OCI-LY1 (cell line): ENCODE measurements around the gene BICD1.

Experiments used
- H2AFZ ChIP-seq: fragments of 200-600 bp; sonication (generic), shearing (Covaris generic); 2 replicates; pipeline ENCODE4 v1.6.0; 2014; ENCODE audit warnings: antibody characterized with exemption, mild to moderate bottlenecking, low read length
- H3F3A ChIP-seq: fragments of 200-600 bp; sonication (generic), shearing (Covaris generic); 2 replicates; pipeline ENCODE4 v1.6.0; 2014; ENCODE audit warnings: mild to moderate bottlenecking, antibody characterized with exemption, low read length, moderate library complexity; ENCODE audit not compliant: insufficient read depth
- H3K27ac ChIP-seq: fragments of 200-600 bp; sonication (generic); 2 replicates; pipeline ENCODE4 v1.5.1; 2014; ENCODE audit warnings: low read length, mixed run types, mild to moderate bottlenecking, low read depth; ENCODE audit not compliant: poor library complexity, severe bottlenecking
- H3K27me3 ChIP-seq: fragments of 200-600 bp; sonication (generic); 2 replicates; pipeline ENCODE4 v1.6.0; 2014; ENCODE audit warnings: antibody characterized with exemption, mild to moderate bottlenecking, low read length, moderate library complexity; ENCODE audit not compliant: insufficient read depth
- H3K36me3 ChIP-seq: fragments of 200-600 bp; sonication (generic); 2 replicates; pipeline ENCODE4 v1.6.1; 2014; ENCODE audit warnings: mild to moderate bottlenecking, antibody characterized with exemption, low read length, moderate library complexity, mixed read lengths; ENCODE audit not compliant: insufficient read depth
- H3K4me1 ChIP-seq: fragments of 200-600 bp; sonication (generic); 2 replicates; pipeline ENCODE4 v1.5.1; 2014; ENCODE audit warnings: mild to moderate bottlenecking, low read length, moderate library complexity; ENCODE audit not compliant: insufficient read depth, severe bottlenecking
- H3K4me2 ChIP-seq: fragments of 200-600 bp; sonication (generic), shearing (Covaris generic); 2 replicates; pipeline ENCODE4 v1.6.1; 2014; ENCODE audit warnings: low read length
- H3K4me3 ChIP-seq: fragments of 200-600 bp; sonication (generic); 2 replicates; pipeline ENCODE4 v1.5.1; 2014; ENCODE audit warnings: low read length, low read depth, mild to moderate bottlenecking, mixed read lengths; ENCODE audit not compliant: poor library complexity, severe bottlenecking
- H3K79me2 ChIP-seq: fragments of 200-600 bp; shearing (Covaris generic); 2 replicates; pipeline ENCODE4 v1.6.1; 2016; ENCODE audit warnings: mixed run types, low read length, mixed read lengths; ENCODE audit not compliant: insufficient read depth
- H3K9ac ChIP-seq: fragments of 200-600 bp; sonication (generic), shearing (Covaris generic); 2 replicates; pipeline ENCODE4 v1.6.1; 2014; ENCODE audit warnings: mild to moderate bottlenecking, low read length, mixed read lengths
- H3K9me2 ChIP-seq: fragments of 200-600 bp; sonication (generic), shearing (Covaris generic); 2 replicates; pipeline ENCODE4 v1.6.1; 2014; ENCODE audit warnings: low read depth, mild to moderate bottlenecking, low read length, mixed read lengths
- H3K9me3 ChIP-seq: fragments of 200-600 bp; shearing (Covaris generic); 2 replicates; pipeline ENCODE4 v1.6.1; 2014; ENCODE audit warnings: low read length, mixed read lengths
- H4K20me1 ChIP-seq: fragments of 200-600 bp; sonication (generic), shearing (Covaris generic); 2 replicates; pipeline ENCODE4 v1.6.0; 2016; ENCODE audit warnings: mild to moderate bottlenecking, low read length; ENCODE audit not compliant: insufficient read depth
- EZH2 ChIP-seq: fragments of 200-600 bp; sonication (generic), shearing (Covaris generic); IDR thresholded peaks from 2 replicates; pipeline ENCODE4 v1.8.0; 2017; ENCODE audit warnings: borderline replicate concordance, mixed run types, mild to moderate bottlenecking, antibody characterized with exemption, low read length, moderate library complexity, mixed read lengths
- TF ChIP-seq, protein P1 (sequence below): fragments of 200-600 bp; sonication (generic), shearing (Covaris generic); IDR thresholded peaks from 2 replicates; pipeline ENCODE4 v1.5.1; 2017; ENCODE audit warnings: mild to moderate bottlenecking, antibody characterized with exemption, low read length, moderate library complexity, mixed read lengths

BICD1 gene

DNA sequence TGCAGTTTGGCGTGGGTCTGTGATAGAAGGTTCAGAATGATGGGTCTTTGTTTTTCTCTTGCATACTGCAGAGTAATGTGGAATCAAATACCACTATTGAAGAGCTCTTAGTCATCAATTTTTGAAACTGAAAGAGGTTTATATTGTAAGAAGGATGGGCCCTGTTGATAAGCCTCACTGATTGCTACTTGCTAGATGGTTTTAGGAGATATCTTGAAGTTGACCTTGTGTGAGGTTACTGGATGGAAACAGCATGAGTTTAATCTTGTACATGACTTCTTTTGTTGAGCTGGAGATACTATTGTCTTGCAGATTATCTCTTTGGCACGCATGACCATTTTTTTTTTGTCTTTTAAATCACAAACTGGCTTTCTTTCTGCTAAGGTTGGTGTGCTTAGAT is 13.8 kb downstream of the BICD1 start:
- H3K9me3 ChIP-seq: no peaks in the 10 kb centered on the region
- no peaks in the 10 kb centered on the region for H3K9me2 ChIP-seq
- H3K27me3 ChIP-seq: no peaks in the 10 kb centered on the region
- H3K4me1 ChIP-seq: peaks cover 40% of the 10 kb centered on the region
- H3K4me3 ChIP-seq: no peak overlapping the region
- peaks cover 46% of the 10 kb centered on the region for H3K79me2 ChIP-seq
- peaks cover 15% of the 10 kb centered on the region; the same call in 1 of the 2 replicates for H3K36me3 ChIP-seq
- H4K20me1 ChIP-seq: no peaks in the 10 kb centered on the region
- no peak overlapping the region for H3K9ac ChIP-seq
- H3F3A ChIP-seq: no peaks in the 10 kb centered on the region
- no peak for TF ChIP-seq EZH2
- TF ChIP-seq, protein P1, sequence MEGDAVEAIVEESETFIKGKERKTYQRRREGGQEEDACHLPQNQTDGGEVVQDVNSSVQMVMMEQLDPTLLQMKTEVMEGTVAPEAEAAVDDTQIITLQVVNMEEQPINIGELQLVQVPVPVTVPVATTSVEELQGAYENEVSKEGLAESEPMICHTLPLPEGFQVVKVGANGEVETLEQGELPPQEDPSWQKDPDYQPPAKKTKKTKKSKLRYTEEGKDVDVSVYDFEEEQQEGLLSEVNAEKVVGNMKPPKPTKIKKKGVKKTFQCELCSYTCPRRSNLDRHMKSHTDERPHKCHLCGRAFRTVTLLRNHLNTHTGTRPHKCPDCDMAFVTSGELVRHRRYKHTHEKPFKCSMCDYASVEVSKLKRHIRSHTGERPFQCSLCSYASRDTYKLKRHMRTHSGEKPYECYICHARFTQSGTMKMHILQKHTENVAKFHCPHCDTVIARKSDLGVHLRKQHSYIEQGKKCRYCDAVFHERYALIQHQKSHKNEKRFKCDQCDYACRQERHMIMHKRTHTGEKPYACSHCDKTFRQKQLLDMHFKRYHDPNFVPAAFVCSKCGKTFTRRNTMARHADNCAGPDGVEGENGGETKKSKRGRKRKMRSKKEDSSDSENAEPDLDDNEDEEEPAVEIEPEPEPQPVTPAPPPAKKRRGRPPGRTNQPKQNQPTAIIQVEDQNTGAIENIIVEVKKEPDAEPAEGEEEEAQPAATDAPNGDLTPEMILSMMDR: no peak
- H3K4me2 ChIP-seq: no peak overlapping the region
- H2AFZ ChIP-seq: no peak overlapping the region
- no peak overlapping the region for H3K27ac ChIP-seq

DNA sequence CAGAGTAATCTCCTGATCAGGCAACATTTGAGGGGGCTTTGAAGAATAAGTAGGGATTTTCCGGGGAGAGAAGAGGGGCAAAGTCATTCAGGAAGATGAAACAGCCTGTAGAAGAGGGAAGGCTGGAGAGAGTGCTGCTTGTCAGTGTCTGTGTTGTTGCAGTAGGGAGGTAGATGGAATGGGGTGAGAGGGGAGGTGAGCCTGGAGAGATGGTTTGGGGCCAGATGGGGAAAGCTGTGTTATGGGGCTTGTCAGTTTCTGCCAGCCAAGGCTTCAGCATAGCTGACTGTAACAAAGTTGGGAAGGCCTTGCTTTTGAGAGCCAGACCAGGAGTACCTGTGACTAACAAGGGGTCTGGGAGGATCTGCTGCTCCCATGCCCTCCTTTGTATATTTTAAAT is 18.0 kb downstream of the BICD1 start:
- Histone ChIP-seq H3K36me3 (peaks cover 3% of the 10 kb centered on the region; the same call in 1 of the 2 replicates), H3K4me1 (peaks cover 40% of the 10 kb centered on the region), H3K27me3 (no peaks in the 10 kb centered on the region), H3K9me2 (no peaks in the 10 kb centered on the region), H3K9ac (no peak overlapping the region), H3K79me2 (peaks cover 46% of the 10 kb centered on the region), H3K9me3 (no peaks in the 10 kb centered on the region), H2AFZ (no peak overlapping the region), H3K4me2 (no peak overlapping the region), H4K20me1 (no peaks in the 10 kb centered on the region), H3K4me3 (no peak overlapping the region), H3F3A (no peaks in the 10 kb centered on the region), H3K27ac (peak overlapping the region; percentile 12)
- TF ChIP-seq, protein P1: no peak
- no peak for TF ChIP-seq EZH2

DNA sequence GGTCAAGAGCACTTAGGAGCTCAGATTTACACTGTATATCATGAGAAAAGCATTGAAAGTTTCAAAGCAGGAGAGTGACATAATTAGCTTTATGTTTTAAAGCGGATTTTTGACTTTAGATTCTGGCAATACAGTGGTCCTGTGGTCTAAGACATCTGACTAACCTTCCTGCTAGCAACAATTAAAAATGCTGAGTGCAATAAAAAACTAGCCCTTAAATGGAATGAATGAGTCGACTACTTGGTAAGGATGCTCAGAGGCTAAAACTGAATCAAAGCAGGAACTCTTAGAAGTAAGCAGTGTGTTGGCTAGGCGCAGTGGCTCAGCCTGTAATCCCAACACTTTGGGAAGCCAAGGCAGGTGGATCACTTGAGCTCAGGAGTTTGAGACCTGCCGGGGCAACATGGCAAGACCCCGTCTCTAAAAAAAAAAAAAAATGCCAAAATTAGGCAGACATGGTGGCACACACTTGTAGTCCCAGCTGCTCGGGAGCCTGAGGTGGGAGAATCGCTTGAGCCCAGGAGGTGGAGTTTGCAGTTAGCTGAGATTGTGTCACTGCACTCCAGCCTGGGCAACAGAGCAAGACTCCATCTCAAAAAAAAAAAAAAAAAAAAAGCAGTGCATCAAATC is 18.9 kb downstream of the BICD1 start:
- H3K79me2 ChIP-seq: peaks cover 37% of the 10 kb centered on the region
- no peak overlapping the region for H2AFZ ChIP-seq
- no peak overlapping the region for H3K4me2 ChIP-seq
- H3F3A ChIP-seq: no peaks in the 10 kb centered on the region
- no peak overlapping the region for H3K9ac ChIP-seq
- H3K27me3 ChIP-seq: no peaks in the 10 kb centered on the region
- no peaks in the 10 kb centered on the region for H3K9me3 ChIP-seq
- H3K36me3 ChIP-seq: peaks cover 3% of the 10 kb centered on the region; the same call in 1 of the 2 replicates
- TF ChIP-seq EZH2: no peak
- TF ChIP-seq, protein P1: no peak
- H3K4me3 ChIP-seq: no peak overlapping the region
- peaks cover 31% of the 10 kb centered on the region for H3K4me1 ChIP-seq
- H4K20me1 ChIP-seq: no peaks in the 10 kb centered on the region
- H3K27ac ChIP-seq: peak overlapping the region; percentile 12
- no peaks in the 10 kb centered on the region for H3K9me2 ChIP-seq
